Activated CD4-positive, alpha-beta T cell treated with anti-CD3 and anti-CD28 coated beads, Interleukin-2, amount 10 ng/mL, durations not matched to agents 24 days and 14 days (primary cell): ENCODE results near the gene TMEM135. TPM values are rescaled to one million over a fixed set of nuclear protein-coding genes. Genes with fewer than 3 reads are reported as not detected.

Experiments used
- DNase-seq: peaks from one replicate; pipeline ENCODE4 v3.0.0; 2022
- H3K27ac Mint-ChIP-seq: one replicate; pipeline ENCODE4 v1.8.0; 2022; ENCODE audit warnings: mild to moderate bottlenecking, mixed read lengths
- H3K27me3 Mint-ChIP-seq: one replicate; pipeline ENCODE4 v1.8.0; 2022; ENCODE audit warnings: mixed read lengths
- H3K36me3 Mint-ChIP-seq: one replicate; pipeline ENCODE4 v1.8.0; 2022; ENCODE audit warnings: low read depth, mild to moderate bottlenecking, mixed read lengths
- H3K4me1 Mint-ChIP-seq: one replicate; pipeline ENCODE4 v1.8.0; 2021; ENCODE audit warnings: mixed read lengths
- H3K4me3 Mint-ChIP-seq: one replicate; pipeline ENCODE4 v1.8.0; 2022; ENCODE audit warnings: mild to moderate bottlenecking, moderate library complexity, mixed read lengths
- H3K9me3 Mint-ChIP-seq: one replicate; pipeline ENCODE4 v1.8.0; 2021; ENCODE audit warnings: mixed read lengths
- intact Hi-C: fragments of 100-400 bp; cut with micrococcal nuclease; formaldehyde crosslinking; loops from one replicate; pipeline ENCODE4 v1.15.1; 2023
- total RNA-seq: library from RNA; stranded (reverse); gene quantifications from 2 replicates; pipeline ENCODE4 v1.2.3, GENCODE V29; 2022

Gene TMEM135
- total RNA-seq, 1 donor from 2014 or later, result 28.6 TPM

DNA sequence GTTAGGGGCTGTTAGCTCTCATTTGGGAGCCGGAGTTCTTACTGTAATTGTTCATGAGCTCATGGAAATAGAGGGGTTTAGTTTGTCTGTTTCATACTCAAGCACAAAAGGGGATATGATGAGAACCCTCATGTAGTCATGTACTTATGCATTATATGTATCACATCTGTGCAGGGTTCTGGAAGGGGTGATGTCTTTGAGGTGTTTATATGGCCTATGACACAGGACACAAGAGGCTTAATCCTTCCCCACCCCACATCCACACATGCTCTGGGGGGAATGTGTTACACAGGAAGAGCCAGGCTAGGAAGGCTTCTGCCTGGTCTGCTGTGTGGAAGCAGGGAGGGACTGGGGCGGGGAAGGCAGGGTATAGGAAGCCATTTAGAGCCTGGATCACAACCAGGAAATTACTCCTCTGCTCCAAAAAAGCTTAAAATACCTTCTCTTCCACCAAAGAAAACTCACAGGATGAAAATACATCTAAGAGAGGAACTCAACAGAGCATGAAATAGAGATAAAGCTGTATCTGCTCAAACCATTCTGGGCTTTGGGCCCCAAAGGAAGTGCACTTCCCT is 316.1 kb downstream of the TMEM135 start:
- Mint-ChIP-seq H3K36me3 (no peaks in the 10 kb centered on the region), H3K27ac (no peak overlapping the region), H3K9me3 (no peaks in the 10 kb centered on the region), H3K4me1 (peaks cover 12% of the 10 kb centered on the region), H3K27me3 (peaks cover 11% of the 10 kb centered on the region), H3K4me3 (no peak overlapping the region)
- intact Hi-C loops, result loop anchor here (1.0 kb wide), 1 partner anchor 67 kb away; no protein-coding TSS in a partner anchor
- no peak for DNase-seq

DNA sequence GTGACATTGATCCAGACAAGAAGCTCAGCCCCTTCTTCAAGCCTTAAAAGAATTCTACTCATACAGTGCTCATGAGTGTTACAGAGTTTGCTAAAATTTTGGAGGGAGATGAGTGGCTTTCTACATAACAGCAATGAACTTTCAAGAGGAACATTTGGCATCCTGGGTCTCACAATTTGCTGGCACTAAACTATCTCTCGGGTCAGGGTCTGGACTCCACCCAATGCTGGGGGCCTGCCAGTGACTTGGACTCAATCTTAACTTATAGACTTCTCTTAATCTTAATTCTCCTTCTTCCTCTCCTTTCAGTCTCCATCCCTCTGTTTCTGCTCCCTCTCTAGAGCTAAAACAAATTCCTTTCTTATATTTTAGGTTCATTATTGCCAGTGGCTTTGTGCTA is 317.9 kb downstream of the TMEM135 start:
- Mint-ChIP-seq H3K4me1 (peaks cover 12% of the 10 kb centered on the region), H3K4me3 (no peak overlapping the region)

DNA sequence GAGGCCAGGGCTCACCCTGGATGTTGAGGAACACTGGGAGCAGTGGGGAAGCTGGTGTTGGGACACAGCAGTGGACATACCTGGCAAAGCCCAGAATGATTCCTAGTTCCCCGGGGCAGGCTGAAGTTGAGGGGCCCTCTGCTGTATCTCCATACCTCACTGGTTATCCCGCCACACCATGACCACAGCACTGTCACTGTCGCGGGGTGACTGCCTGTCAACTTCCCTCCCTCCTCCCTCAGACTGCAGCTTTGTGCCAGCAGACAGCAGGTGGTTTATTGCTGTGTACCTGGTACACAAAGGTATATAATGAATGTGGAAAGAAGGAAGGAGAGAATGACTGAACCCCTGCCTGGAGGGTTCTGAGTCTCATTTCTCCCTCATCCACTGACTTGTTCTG is 318.7 kb downstream of the TMEM135 start:
- Mint-ChIP-seq H3K4me3 (no peak overlapping the region), H3K27ac (no peak overlapping the region), H3K27me3 (peaks cover 9% of the 10 kb centered on the region), H3K4me1 (peaks cover 12% of the 10 kb centered on the region), H3K36me3 (no peaks in the 10 kb centered on the region), H3K9me3 (no peaks in the 10 kb centered on the region)
- DNase-seq, result no peak
- intact Hi-C loops, result no loop called here

More for the DNA sequence above, 317.9 kb downstream of the TMEM135 start:
- Mint-ChIP-seq H3K36me3 (no peaks in the 10 kb centered on the region), H3K9me3 (no peaks in the 10 kb centered on the region), H3K27ac (no peak overlapping the region), H3K27me3 (peaks cover 11% of the 10 kb centered on the region)
- DNase-seq, result no peak
- intact Hi-C loops, result no loop called here

DNA sequence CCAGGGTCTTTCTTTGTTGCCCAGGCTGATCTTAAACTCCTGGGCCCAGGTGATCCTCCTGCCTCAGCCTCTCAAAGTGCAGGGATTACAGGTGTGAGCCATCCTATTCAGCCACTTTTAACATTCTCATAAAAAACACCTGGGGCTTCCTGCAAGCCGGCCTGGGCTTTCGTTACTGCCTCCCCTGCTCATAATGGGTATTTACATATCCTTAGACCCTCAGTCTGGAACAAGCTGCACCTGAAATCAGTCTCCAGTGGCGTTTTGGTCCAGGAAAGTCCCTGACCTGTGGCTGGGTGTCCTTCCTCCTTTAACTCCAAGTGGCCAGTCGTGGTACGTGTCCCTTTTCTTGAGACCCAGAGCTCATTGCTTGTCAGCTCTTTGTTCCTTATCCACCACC is 320.7 kb downstream of the TMEM135 start:
- no peaks in the 10 kb centered on the region for H3K36me3 Mint-ChIP-seq
- no peak overlapping the region for H3K4me3 Mint-ChIP-seq
- no peak overlapping the region for H3K27ac Mint-ChIP-seq
- H3K9me3 Mint-ChIP-seq, result no peaks in the 10 kb centered on the region
- no peak for DNase-seq
- H3K4me1 Mint-ChIP-seq, result peaks cover 2% of the 10 kb centered on the region
- H3K27me3 Mint-ChIP-seq, result no peaks in the 10 kb centered on the region
- intact Hi-C loops, result no loop called here

DNA sequence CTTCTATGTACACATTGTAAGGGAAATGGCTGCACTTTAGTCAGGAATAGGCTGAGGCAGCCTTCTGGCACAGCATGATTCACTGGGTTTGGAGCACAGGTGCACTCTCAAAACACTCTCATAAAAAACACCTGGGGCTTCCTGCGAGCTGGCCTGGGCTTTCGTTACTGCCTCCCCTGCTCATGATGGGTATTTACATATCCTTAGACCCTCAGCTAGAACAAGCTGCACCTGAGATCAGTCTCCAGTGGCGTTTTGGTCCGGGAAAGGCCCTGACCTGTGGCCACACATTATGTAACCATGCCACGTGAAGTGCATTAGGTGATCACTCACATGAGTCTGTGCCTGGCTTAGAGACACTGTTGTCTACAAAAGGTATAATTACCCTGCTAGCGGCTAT is 321.7 kb downstream of the TMEM135 start:
- no peak for DNase-seq
- H3K9me3 Mint-ChIP-seq, result no peaks in the 10 kb centered on the region
- H3K27me3 Mint-ChIP-seq, result no peaks in the 10 kb centered on the region
- no peaks in the 10 kb centered on the region for H3K36me3 Mint-ChIP-seq
- no peak overlapping the region for H3K4me3 Mint-ChIP-seq
- H3K4me1 Mint-ChIP-seq, result peaks cover 2% of the 10 kb centered on the region
- intact Hi-C loops, result no loop called here
- no peak overlapping the region for H3K27ac Mint-ChIP-seq

DNA sequence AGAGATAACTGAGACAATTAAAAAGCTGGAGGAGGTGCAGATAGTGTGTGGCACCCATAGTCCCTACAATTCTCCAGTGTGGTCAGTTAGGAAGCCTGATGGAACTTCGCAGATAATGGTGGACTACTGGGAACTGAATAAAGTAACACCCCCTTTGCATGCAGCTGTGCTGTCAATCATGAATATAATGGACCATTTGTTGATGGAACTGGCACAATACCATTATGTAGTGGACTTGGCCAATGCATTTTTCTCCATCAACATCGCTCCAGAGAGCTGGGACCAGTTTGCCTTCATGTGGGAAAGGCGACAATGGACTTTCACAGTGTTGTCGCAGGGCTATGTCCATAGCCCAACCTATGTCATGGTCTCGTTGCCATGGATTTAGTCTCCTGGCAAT is 324.2 kb downstream of the TMEM135 start:
- no peaks in the 10 kb centered on the region for H3K4me1 Mint-ChIP-seq
- DNase-seq, result no peak
- intact Hi-C loops, result no loop called here

DNA sequence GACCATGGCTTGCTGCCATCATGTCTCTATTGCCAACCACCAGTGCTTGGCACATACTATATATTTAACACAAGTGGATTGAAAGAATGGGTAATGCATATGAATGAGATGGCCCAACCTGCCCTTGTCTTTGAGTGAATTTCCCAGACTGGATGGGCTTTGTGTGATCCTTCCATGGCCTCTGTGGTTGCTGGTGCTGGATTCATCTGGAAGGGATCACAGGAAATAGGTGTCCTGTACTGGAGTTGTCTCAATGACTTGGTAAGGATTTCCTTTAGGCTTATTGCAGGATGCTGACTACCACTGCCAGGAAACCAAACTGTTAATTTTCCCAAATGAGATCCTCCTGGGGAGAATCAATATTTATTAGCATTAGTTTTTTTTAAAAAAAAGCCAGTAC is 328.6 kb downstream of the TMEM135 start:
- H3K9me3 Mint-ChIP-seq, result no peaks in the 10 kb centered on the region
- no peak for DNase-seq
- no peaks in the 10 kb centered on the region for H3K4me1 Mint-ChIP-seq
- no peak overlapping the region for H3K4me3 Mint-ChIP-seq
- no peak overlapping the region for H3K27ac Mint-ChIP-seq
- intact Hi-C loops, result no loop called here
- H3K36me3 Mint-ChIP-seq, result no peaks in the 10 kb centered on the region
- H3K27me3 Mint-ChIP-seq, result peaks cover 5% of the 10 kb centered on the region

More for the DNA sequence above, 324.2 kb downstream of the TMEM135 start:
- no peaks in the 10 kb centered on the region for H3K9me3 Mint-ChIP-seq
- H3K27me3 Mint-ChIP-seq, result no peaks in the 10 kb centered on the region
- H3K27ac Mint-ChIP-seq, result no peak overlapping the region
- no peak overlapping the region for H3K4me3 Mint-ChIP-seq
- H3K36me3 Mint-ChIP-seq, result no peaks in the 10 kb centered on the region

DNA sequence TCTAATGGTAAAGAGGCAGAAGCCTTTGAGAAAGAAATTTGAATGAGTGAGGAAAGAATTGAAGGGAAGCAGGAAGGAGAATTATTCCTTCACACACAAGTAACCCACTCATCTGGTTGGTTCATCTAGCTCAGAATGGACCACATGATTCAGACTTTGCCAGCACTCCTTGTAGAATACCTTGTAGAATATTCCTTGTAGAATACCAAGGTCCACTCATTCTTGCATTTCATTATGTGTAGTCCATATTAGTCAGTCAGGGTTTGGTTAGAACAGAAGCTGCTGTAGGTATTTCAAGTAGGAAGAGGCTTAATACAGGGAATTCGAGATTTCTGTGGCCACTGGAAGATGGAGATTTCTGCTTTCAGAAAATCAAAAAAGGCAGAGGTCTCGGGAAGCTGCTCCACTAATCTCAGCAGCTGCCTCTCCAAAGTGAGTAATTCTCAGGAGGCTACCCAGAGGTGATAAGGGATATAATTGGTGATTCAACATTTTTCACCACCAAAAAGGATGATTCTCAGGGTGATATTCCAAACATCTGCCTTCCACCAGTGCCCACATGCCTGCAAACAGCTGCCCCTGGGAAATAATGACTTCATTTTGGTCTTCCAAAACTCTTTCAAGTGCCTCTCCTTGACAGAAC is 329.1 kb downstream of the TMEM135 start:
- no peak overlapping the region for H3K27ac Mint-ChIP-seq
- H3K4me1 Mint-ChIP-seq, result no peaks in the 10 kb centered on the region
- DNase-seq, result no peak
- no peak overlapping the region for H3K4me3 Mint-ChIP-seq
- H3K27me3 Mint-ChIP-seq, result peaks cover 5% of the 10 kb centered on the region
- H3K36me3 Mint-ChIP-seq, result no peaks in the 10 kb centered on the region
- intact Hi-C loops, result no loop called here
- no peaks in the 10 kb centered on the region for H3K9me3 Mint-ChIP-seq

DNA sequence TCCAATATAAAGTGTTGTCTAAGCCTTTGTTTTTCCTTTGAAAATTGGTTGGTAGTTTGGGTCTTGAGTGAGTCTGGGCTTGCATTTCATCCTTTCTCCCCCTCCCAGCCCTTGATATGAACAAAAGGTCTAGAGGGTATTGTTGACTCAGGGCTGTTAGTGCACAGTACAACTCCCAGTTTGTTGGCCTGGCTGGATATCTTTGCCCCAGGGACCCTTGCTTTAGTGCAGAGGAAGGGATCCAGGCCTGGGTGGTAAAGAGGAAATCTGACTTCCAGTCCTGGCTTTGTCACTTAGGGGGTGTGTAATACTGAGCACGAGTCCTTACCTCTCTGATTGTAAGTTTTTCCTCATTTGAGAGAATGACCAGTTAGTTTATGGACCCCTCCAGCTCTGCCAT is 330.4 kb downstream of the TMEM135 start:
- peaks cover 5% of the 10 kb centered on the region for H3K27me3 Mint-ChIP-seq
- no peaks in the 10 kb centered on the region for H3K4me1 Mint-ChIP-seq
- no peak overlapping the region for H3K27ac Mint-ChIP-seq
- no peaks in the 10 kb centered on the region for H3K9me3 Mint-ChIP-seq
- H3K36me3 Mint-ChIP-seq, result no peaks in the 10 kb centered on the region
- no peak overlapping the region for H3K4me3 Mint-ChIP-seq
- DNase-seq, result no peak
- intact Hi-C loops, result no loop called here

DNA sequence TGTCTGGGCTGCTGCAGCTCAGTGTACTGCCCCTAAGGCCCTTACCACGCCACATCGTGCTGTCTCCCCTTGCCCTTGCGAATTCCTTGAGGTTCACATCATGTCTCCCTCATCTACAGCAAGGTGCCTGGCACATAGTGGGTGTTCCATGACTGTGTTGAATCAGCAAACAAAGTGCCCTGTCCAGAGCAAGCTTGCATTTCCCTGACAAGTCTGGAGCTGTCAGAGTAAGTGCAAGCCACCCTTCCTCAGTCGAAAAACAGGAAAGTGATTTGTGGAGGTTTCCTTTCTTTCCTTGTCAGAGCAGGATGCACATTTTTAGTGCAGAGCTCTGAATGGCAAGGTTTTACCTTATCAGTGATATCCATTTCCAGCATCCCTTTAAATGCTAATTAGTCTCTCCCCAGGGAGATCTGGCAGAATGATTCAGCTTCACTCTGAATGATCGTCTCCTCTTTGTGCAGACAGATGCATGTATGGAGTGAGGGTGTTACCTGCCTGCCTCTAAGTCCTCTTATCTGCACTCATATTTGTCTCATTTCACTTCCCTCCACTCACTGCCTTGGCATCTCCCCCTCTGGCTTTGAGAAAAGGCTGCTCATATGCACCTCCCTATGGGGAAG is 331.2 kb downstream of the TMEM135 start:
- intact Hi-C loops, result no loop called here
- peaks cover 5% of the 10 kb centered on the region for H3K27me3 Mint-ChIP-seq
- DNase-seq, result no peak
- H3K9me3 Mint-ChIP-seq, result no peaks in the 10 kb centered on the region
- no peaks in the 10 kb centered on the region for H3K36me3 Mint-ChIP-seq
- H3K4me3 Mint-ChIP-seq, result no peak overlapping the region
- no peak overlapping the region for H3K27ac Mint-ChIP-seq
- no peaks in the 10 kb centered on the region for H3K4me1 Mint-ChIP-seq

DNA sequence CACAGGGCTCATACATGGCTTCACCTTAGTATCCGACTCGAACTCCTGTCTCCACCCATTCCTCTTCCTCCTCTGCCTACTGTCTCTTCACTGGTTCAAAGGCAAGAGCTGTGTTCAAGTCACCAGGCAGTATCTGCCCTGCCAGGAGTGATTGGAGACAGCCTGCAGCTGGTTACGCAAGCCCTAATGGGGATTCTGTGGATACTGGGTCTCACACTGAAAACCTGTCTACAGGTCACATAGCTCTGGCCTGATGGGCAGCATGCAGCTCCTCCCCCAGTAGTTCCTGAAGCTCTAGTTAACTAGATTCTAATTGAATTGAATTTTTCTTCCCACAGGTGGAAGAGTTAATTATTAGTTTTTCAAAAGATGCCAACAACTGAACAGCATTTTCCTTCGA is 332.2 kb downstream of the TMEM135 start:
- H3K27me3 Mint-ChIP-seq, result peaks cover 5% of the 10 kb centered on the region
- no peak overlapping the region for H3K27ac Mint-ChIP-seq
- no peak overlapping the region for H3K4me3 Mint-ChIP-seq

DNA sequence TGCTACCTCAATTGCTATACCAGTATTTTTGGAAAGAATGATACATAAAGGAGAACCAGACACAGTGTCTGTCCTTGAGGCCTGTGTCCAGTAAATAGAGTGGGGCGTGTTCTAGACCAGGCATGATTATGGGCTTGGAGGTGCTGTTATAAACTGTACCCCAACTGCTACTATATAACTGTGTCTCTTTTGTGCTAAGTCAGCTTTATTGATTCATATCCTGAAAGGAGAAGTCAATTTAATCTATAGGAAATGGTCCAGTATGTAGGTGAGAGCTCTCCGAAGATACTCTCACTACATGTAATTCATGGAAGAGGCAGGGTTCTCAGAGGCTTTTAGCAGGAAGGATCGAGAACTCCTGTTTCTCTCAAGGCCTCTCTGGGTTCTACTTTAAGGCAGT is 334.3 kb downstream of the TMEM135 start:
- intact Hi-C loops, result no loop called here
- no peak overlapping the region for H3K27ac Mint-ChIP-seq
- H3K4me1 Mint-ChIP-seq, result no peaks in the 10 kb centered on the region
- H3K36me3 Mint-ChIP-seq, result no peaks in the 10 kb centered on the region
- H3K27me3 Mint-ChIP-seq, result peaks cover 12% of the 10 kb centered on the region
- no peak for DNase-seq
- no peak overlapping the region for H3K4me3 Mint-ChIP-seq
- H3K9me3 Mint-ChIP-seq, result no peaks in the 10 kb centered on the region

More for the DNA sequence above, 332.2 kb downstream of the TMEM135 start:
- H3K4me1 Mint-ChIP-seq, result no peaks in the 10 kb centered on the region
- no peaks in the 10 kb centered on the region for H3K36me3 Mint-ChIP-seq
- H3K9me3 Mint-ChIP-seq, result no peaks in the 10 kb centered on the region
- intact Hi-C loops, result no loop called here
- DNase-seq, result no peak
